Measurements from ENCODE around the gene TRIM4. TPM values are rescaled to one million over a fixed set of nuclear protein-coding genes. Genes with fewer than 3 reads are reported as not detected.

The TRIM4 gene
- total and polyA plus RNA-seq, 2 donors (not counting 3 experiments of a cell fraction or from before 2014, with no cell fraction given): 13.0 to 22.1 TPM

DNA sequence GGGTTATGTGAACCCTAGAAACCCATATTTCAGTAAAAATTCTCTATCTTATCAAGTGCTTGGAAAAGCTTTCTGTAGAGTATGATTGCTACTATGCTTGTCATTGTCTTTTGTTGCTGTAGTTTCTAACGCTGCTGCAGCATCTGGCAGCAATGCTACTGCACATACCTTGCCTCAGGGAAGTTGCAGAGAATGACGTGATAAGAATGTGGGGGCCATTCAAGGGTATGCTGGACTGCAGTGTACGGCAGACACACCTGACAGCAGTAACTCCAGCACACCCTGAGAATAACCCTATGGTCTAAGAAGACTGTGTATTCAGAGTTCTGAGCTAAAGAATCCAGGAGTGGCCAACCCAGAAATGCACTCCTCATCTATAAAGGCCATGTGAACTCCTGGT is 20.5 kb downstream of the TRIM4 start:
- H2AFZ ChIP-seq (ENCODE audit: low read depth, low read length): no peak overlapping the region
- H3K9me3 ChIP-seq (replicated peaks; ENCODE audit: control insufficient read depth, insufficient read depth, low read length): no peaks in the 10 kb centered on the region
- FAIRE-seq: no peak
- H3K27ac ChIP-seq (ENCODE audit: insufficient read depth, low read depth, low read length): no peak overlapping the region
- H3K9me1 ChIP-seq (replicated peaks; ENCODE audit: control insufficient read depth, extremely low read depth, insufficient read depth, low read length): no peaks in the 10 kb centered on the region
- H4K20me1 ChIP-seq (replicated peaks; ENCODE audit: control insufficient read depth, extremely low read depth, insufficient read depth, low read length): no peaks in the 10 kb centered on the region
- H3K27me3 ChIP-seq (ENCODE audit: control insufficient read depth in 2 of 2, insufficient read depth in 2 of 2, low read length in 2 of 2): no peaks in the 10 kb centered on the region
- H3K4me3 ChIP-seq (replicated peaks in 1 of 3; ENCODE audit: insufficient read depth in 1 of 3, low read depth in 1 of 3, low read length in 3 of 3): no peak overlapping the region
- POLR2A ChIA-PET: no interaction called here
- no peak for DNase-seq (ENCODE audit: low read depth, low spot score)
- CTCF ChIA-PET: no interaction called here
- no TSS peak for BruUV-seq (replicated peaks)
- TF ChIP-seq POLR2A (IDR thresholded peaks at IDR 0.05; ENCODE audit: low read depth, low read length): no peak
- no peak for TF ChIP-seq MAX (IDR thresholded peaks at IDR 0.05; ENCODE audit: insufficient read depth, insufficient read length)
- TF ChIP-seq CTCF (IDR thresholded peaks at IDR 0.05; ENCODE audit: extremely low read depth in 1 of 2, insufficient read depth in 1 of 2, low read depth in 1 of 2, low read length in 2 of 2): no peak
- no peak for TF ChIP-seq JUN (IDR thresholded peaks at IDR 0.05; ENCODE audit: borderline replicate concordance, insufficient read depth, insufficient read length, low read depth)
- TF ChIP-seq FOS (IDR thresholded peaks at IDR 0.05; ENCODE audit: borderline replicate concordance, insufficient read depth, low read length): no peak
- no peak for TF ChIP-seq MYC (IDR thresholded peaks at IDR 0.05; ENCODE audit: low read depth, low read length)
- no peak for TF ChIP-seq EZH2 (IDR thresholded peaks at IDR 0.05; ENCODE audit: borderline replicate concordance, low read depth, low read length, severe bottlenecking)
- TF ChIP-seq POLR2AphosphoS5 (IDR thresholded peaks at IDR 0.05; ENCODE audit: insufficient read depth, low read depth, low read length): no peak
- no peak for TF ChIP-seq GATA2 (IDR thresholded peaks at IDR 0.05; ENCODE audit: insufficient read depth, insufficient read length, low read depth, low read length)
- H3K4me1 ChIP-seq (ENCODE audit: control insufficient read depth, extremely low read depth, insufficient read depth, low read length): no peaks in the 10 kb centered on the region
- H3K79me2 ChIP-seq (ENCODE audit: control insufficient read depth, insufficient read depth, low read length): no peaks in the 10 kb centered on the region
- intact Hi-C loops (cut with micrococcal nuclease): no loop called here
- H3K9ac ChIP-seq (replicated peaks; ENCODE audit: extremely low read depth, insufficient read depth, low read length): no peak overlapping the region
- H3K4me2 ChIP-seq (ENCODE audit: insufficient read depth, low read length): no peak overlapping the region
- dilution Hi-C loops (cut with MboI; ENCODE audit: extremely low pct_ligation_motif_present, low sequenced_read_pairs): no loop called here
- peaks cover 9 to 12% of the 10 kb centered on the region in 2 experiments for H3K36me3 ChIP-seq (ENCODE audit: control insufficient read depth in 2 of 2, extremely low read depth in 1 of 2, insufficient read depth in 2 of 2, low read length in 2 of 2)
